Epithelial cell of prostate (primary cell): ENCODE data around the gene PARVB.

ENCODE experiments used
- DNase-seq: peaks from one replicate; pipeline ENCODE4 v3.0.0-alpha.2; 2011; ENCODE audit warnings: low read depth, low spot score
- H3K27ac ChIP-seq: fragments of 450-650 bp; 2 replicates; pipeline ENCODE4 v1.5.1; 2017; ENCODE audit warnings: mild to moderate bottlenecking

Gene PARVB

DNA sequence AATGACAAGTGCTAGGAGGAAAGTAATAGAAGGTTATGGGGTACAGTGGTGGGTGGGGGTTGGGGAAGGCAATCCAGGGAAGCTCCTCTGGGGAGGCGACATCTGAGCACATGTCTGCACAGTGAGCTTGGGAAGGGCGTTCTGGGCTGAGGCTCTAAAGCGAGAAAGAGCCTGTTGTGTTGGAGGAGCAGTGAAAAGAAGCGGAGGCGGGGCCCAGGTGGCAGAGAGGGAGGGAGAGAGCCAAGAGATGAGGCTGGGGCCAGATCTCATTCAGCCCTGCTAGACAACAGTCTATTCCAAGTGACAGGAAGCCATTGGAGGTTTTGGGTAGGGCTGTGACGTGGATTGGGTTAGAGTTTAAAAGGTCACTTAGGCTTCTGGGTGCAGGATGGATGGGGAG is 101.3 kb downstream of the PARVB start:
- no peak for DNase-seq
- H3K27ac ChIP-seq, result no peak overlapping the region

- H3K27ac ChIP-seq, result no peak overlapping the region
- no peak for DNase-seq
Measured at GRCh38 chr22:44126807-44127206, 102.7 kb downstream of the PARVB start.

DNA sequence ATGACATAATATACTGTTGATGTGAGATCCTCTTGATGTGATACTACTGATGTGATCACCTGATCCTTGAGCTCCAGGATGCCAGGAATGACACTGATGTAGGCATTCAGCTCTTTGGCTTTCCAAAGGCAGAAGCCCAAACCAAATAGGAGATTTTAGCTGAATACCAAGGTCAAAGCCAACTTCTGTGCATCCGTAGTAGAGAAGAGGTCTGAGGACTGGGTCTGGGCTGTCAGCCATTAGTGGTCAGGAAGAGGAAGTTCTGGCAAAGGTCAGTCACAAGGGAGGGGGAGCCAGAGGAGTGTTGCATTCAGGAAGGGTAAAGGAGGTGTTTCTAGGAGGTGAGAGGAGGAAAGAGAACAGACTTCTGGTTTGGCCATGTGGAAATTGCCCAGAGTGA is 103.3 kb downstream of the PARVB start:
- no peak for DNase-seq
- H3K27ac ChIP-seq, result no peak overlapping the region

DNA sequence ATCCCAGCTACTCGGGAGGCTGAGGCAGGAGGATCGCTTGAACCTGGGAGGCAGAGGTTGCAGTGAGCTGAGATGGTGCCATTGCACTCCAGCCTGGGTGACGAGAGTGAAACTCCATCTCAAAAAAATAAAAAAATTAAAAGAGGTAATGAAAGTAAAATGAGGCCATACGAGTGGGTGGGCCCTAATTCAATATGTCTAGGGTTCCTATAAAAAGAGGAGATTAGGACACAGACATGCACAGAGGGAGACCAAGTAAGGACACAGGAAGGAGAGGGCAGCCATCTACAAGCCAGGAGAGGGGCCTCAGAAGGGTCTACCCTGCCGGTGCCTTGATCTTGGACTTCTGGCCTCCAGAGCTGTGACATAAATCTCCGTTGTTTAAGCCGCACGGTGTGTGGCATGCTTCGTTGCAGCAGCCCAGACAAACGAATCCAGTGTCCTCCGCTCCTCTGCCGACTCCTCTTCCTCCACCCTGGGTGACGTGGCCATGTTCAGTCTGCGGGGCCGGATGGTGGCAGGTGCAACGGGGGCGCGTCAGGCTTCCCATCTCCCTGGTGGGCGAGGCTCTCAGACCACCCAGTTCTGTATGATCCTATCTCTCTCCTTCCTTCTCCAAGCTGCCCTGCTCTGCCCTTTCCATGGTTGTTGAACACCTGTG is 105.0 kb downstream of the PARVB start:
- no peak for DNase-seq
- H3K27ac ChIP-seq, result no peak overlapping the region

DNA sequence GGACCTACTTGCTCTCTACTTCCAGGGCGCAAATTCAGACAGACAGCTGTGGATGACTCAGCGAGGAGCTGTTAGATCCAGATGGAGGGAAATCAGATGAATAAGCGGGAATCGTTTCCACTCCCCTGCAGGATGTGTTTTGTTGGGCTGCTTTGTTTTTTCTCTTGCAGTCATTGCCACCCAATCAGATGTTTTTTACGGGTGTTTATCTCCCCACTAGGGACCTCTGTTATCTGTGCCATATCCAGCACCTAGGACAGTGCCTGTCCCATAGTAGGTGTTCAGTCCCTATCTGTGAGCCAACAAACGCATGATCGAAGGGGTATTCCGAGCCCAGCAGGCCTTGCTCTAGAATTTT is 105.5 kb downstream of the PARVB start:
- no peak for DNase-seq
- no peak overlapping the region for H3K27ac ChIP-seq

DNA sequence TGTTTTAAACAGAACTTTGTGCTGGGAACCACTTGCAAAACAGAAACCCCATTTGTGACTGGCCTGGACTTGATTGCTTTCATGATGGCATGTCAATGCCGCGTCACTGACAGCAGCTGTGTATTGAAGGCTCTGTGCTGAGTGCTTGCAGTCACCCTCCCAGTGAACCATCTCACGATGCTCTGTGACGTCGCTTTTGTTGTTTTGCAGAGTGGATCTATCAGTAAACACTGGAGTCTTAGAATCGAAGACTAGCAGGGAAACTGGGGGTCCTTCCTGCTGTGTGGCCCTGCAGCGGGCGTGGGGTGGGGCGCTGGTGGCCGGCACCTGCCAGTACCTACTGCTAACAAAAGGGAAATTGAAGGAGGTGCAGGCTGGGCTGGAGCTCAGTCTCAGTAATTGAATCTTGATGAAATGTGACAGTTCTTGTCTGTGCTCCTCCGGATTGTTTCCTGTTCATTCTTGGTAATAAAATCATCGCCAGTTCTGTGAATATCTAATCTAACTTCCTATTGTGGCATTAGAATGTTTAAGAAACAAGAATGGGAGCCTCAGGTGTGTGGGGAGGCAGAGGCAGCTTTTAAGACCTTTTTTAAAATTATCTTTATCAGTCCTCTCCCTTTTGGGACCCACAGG is 106.1 kb downstream of the PARVB start:
- DNase-seq, result no peak
- no peak overlapping the region for H3K27ac ChIP-seq

GRCh38 chr22:44131412-44131811 is 107.3 kb downstream of the PARVB start:
- H3K27ac ChIP-seq, result no peak overlapping the region
- DNase-seq, result no peak

DNA sequence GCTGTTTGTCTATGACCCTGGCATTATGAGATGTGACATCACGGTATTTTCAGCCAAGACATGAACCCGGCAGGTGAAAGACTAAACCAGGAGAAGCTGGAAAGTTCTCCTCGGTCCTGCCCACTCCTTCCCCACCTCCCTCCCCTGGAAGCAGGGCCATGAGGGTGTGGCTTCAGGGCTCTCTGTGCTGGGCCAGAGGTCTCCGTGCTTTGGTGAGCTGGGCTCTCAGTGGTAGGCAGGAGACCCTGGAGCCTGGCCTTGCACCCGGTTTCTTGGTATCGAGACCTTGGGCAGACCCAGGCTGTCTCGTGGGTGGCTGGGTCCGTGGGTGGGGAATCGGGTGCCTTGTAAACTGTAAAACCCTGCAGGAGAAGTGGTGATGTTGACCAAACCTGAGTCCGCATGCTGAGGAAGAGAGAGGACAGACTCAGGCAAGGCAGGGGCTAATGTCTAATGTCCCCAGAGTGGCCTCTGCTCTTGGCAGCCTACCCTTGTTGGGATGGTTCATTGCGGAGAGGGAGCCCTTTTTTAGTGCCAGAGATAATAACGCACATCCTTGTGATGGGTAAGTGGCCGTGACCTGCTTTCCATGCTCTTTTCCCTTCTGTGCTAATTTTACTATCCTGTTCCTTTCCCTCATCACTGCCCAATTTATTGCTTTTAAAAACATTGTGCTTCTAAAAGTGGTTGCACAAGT is 108.0 kb downstream of the PARVB start:
- DNase-seq, result no peak
- no peak overlapping the region for H3K27ac ChIP-seq

GRCh38 chr22:44132724-44133123 is 108.6 kb downstream of the PARVB start:
- DNase-seq, result no peak

DNA sequence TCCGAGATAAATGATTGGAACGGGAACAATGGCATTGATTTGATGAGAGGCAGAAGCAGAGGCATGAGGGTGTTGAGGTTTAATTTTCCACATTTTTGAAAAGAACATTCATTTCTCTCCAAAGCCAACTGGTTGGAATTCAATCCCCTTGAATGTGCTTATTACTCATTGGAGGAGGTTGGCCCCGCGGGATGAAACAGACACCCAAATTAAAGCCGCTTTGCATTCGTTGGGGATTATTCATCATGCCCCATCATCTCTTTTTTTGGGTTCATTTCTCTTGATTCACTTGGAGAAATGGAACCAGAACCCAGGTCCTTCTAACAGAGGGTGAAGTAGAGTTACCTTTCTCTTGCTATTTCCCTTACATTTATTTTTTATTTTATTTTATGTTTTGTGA is 109.1 kb downstream of the PARVB start:
- no peak for DNase-seq
- no peak overlapping the region for H3K27ac ChIP-seq

More at GRCh38 chr22:44132724-44133123, 108.6 kb downstream of the PARVB start:
- no peak overlapping the region for H3K27ac ChIP-seq

- no peak for DNase-seq
- H3K27ac ChIP-seq, result no peak overlapping the region
Measured at GRCh38 chr22:44133901-44134571, 109.9 kb downstream of the PARVB start.

GRCh38 chr22:44136112-44136511 is 112.0 kb downstream of the PARVB start:
- DNase-seq, result no peak
- H3K27ac ChIP-seq, result no peak overlapping the region

DNA sequence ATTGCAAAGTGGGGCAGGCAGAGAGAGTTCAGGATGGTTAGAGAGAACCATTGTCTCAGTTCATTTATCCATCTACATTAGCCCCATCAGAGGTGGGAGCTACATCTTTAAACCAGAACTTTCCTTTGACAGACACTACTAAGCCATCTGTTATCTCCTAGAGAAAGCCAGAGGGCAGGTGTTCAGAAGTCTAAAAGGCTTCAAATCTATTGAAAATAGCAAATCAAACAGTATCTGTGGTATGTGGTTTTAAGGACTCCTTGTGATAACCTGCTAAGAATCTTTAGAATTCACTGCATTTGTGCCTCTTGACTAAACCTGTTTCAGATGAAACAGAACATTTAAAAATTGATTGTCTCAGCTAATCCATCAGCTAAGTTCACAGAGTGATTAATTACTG is 112.7 kb downstream of the PARVB start:
- no peak for DNase-seq
- H3K27ac ChIP-seq, result no peak overlapping the region

- no peak for DNase-seq
Measured at GRCh38 chr22:44137415-44137814, 113.3 kb downstream of the PARVB start.

DNA sequence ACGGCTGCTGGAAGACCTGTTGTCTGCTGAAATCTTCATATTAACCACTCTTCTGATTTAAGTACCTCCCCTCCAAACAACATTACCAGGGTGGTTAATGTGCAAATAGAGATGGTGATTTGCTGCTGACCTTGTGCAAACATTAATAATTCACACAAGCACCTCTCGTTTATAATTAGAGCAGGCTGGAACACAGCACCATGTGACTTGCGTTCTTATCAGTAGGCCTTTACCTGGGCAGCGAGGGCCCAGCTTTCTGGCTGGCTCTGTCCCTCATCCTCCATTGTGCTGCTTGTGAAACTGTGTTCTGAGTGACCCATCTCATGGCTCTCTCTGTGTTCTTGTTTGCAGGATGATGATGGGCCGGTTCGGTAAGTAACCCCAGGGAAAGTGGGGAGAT is 115.7 kb downstream of the PARVB start:
- no peak overlapping the region for H3K27ac ChIP-seq
- DNase-seq, result no peak

More at GRCh38 chr22:44137415-44137814, 113.3 kb downstream of the PARVB start:
- H3K27ac ChIP-seq, result no peak overlapping the region

DNA sequence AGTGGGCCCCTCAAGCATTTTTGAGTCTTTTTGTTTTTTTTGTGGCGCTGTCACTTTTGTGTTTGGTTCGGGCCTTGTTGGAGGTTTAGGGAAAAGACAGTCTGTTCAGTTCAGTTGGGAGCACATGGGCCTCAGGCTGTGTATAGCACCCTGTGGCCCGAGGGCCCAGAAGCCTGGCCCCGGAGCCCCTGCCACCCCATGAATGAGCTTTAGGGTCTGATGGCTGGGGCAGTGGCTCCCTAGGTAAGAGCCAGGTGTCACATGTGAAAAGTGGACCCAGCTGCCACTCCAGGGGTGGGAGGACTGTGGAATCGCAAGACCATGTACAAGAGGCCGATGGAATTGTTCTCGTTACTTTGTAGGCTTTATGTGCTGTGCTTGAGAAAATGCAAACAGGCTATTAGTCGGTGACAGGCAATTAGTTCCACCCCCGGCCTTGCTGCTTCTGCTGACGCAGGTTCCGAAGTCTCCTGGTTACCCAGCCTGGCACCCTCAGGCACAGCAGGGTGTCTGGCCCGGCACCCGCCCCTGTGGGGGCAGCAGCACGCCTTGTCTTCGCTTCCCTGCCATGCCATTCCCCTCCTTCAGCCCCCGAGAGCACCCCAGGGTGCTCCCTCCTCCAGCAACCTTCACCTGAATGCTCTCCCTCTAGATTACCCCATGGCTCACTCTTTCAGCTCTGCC is 118.5 kb downstream of the PARVB start:
- DNase-seq, result no peak
- H3K27ac ChIP-seq, result no peak overlapping the region

GRCh38 chr22:44143105-44143474 is 119.0 kb downstream of the PARVB start:
- no peak for DNase-seq

GRCh38 chr22:44143579-44143978 is 119.5 kb downstream of the PARVB start:
- H3K27ac ChIP-seq, result no peak overlapping the region
- no peak for DNase-seq

More at GRCh38 chr22:44143105-44143474, 119.0 kb downstream of the PARVB start:
- H3K27ac ChIP-seq, result no peak overlapping the region

- no peak for DNase-seq
- no peak overlapping the region for H3K27ac ChIP-seq
Measured at GRCh38 chr22:44144046-44144569, 120.0 kb downstream of the PARVB start.

DNA sequence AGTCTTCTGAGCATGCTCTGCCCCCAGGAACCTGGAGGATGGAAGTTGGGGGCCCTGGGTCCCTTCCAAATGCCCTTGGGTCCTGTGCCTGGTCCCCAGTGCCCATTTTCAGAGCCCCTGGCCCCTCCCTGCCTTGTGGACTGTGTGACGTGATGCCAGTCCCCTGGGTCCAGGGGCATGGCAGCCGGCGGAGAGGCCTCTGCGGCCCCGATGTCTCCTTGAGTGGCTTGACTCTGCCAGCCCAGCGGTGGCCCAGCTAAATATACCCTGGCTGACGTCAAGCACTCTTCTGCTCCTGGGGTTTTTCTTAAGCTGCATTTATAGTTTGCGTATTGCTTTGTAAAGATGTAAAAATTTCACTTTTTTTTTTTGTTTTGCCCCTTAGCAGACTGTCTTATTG is 121.4 kb downstream of the PARVB start:
- no peak for DNase-seq

More for the DNA sequence above, 121.4 kb downstream of the PARVB start:
- H3K27ac ChIP-seq, result no peak overlapping the region
